ENCODE results near the gene UNC13B.

The UNC13B gene

GRCh38 chr9:35374436-35374835 lies 212.6 kb downstream of the UNC13B start:
- peaks cover 3% of the 10 kb centered on the region for H3K36me3 ChIP-seq (ENCODE audit: control insufficient read depth, insufficient read depth, low read length)
- no peaks in the 10 kb centered on the region for H3K27me3 ChIP-seq (ENCODE audit: control insufficient read depth, insufficient read depth, low read length)
- no peak overlapping the region for H3K9ac ChIP-seq (ENCODE audit: low read depth, low read length)
- H3K4me1 ChIP-seq (ENCODE audit: control insufficient read depth, insufficient read depth, low read length): no peaks in the 10 kb centered on the region
- no peaks in the 10 kb centered on the region for H3K9me3 ChIP-seq (ENCODE audit: control insufficient read depth, insufficient read depth, low read length)
- H3K4me3 ChIP-seq (ENCODE audit: low read depth, low read length): no peak overlapping the region

DNA sequence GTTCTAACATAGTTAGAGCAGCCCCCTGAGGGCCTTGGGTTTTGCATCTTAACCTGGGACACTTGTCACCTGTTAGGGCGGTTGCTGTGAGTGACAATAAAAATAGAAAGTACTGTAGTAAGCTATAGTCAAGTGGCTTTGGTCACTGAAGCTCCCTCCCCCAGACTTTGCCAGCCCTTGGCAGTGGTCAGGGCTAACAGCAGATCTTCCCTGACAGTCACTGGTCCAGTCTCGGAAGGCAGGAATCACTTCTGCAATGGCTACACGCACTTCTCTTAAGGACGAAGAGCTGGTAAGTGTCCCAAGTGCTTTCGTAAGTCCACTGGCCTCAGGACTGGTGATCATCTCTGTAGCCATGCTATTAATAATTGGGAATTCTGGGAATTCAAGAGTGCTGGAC lies 213.1 kb downstream of the UNC13B start:
- H3K9ac ChIP-seq (ENCODE audit: low read depth, low read length): no peak overlapping the region
- no peaks in the 10 kb centered on the region for H3K4me1 ChIP-seq (ENCODE audit: control insufficient read depth, insufficient read depth, low read length)
- peaks cover 3% of the 10 kb centered on the region for H3K36me3 ChIP-seq (ENCODE audit: control insufficient read depth, insufficient read depth, low read length)
- H3K9me3 ChIP-seq (ENCODE audit: control insufficient read depth, insufficient read depth, low read length): no peaks in the 10 kb centered on the region
- H3K4me3 ChIP-seq (ENCODE audit: low read depth, low read length): no peak overlapping the region
- no peaks in the 10 kb centered on the region for H3K27me3 ChIP-seq (ENCODE audit: control insufficient read depth, insufficient read depth, low read length)

DNA sequence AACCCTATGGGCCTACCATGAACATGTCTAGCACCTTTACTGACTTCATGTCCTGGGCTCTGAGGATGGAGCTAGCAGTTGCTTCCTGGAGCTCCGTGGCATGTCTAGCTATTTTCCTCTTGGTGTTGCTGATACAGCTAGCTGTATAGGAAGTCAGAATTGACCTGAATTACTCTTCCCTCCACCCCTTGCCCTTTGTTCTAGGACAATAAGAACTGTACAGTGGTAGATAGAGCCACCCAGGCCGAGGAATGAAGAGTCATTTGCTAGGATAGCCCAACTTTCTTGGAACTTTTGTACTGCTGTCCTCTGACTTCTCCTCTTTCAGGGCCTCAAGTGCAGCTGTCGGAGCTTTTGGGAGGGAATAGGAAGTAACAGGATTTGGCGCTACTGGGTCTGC lies 218.2 kb downstream of the UNC13B start:
- Histone ChIP-seq H3K9ac (ENCODE audit: low read depth, low read length) (no peak overlapping the region), H3K4me1 (ENCODE audit: control insufficient read depth, insufficient read depth, low read length) (no peaks in the 10 kb centered on the region), H3K27me3 (ENCODE audit: control insufficient read depth, insufficient read depth, low read length) (no peaks in the 10 kb centered on the region), H3K4me3 (ENCODE audit: low read depth, low read length) (no peak overlapping the region), H3K9me3 (ENCODE audit: control insufficient read depth, insufficient read depth, low read length) (no peaks in the 10 kb centered on the region), H3K36me3 (ENCODE audit: control insufficient read depth, insufficient read depth, low read length) (peaks cover 3% of the 10 kb centered on the region)

GRCh38 chr9:35380619-35381018 lies 218.8 kb downstream of the UNC13B start:
- Histone ChIP-seq H3K27me3 (ENCODE audit: control insufficient read depth, insufficient read depth, low read length) (no peaks in the 10 kb centered on the region), H3K9me3 (ENCODE audit: control insufficient read depth, insufficient read depth, low read length) (no peaks in the 10 kb centered on the region), H3K4me1 (ENCODE audit: control insufficient read depth, insufficient read depth, low read length) (no peaks in the 10 kb centered on the region), H3K36me3 (ENCODE audit: control insufficient read depth, insufficient read depth, low read length) (peaks cover 3% of the 10 kb centered on the region), H3K4me3 (ENCODE audit: low read depth, low read length) (no peak overlapping the region), H3K9ac (ENCODE audit: low read depth, low read length) (no peak overlapping the region)

GRCh38 chr9:35385042-35385441 lies 223.2 kb downstream of the UNC13B start:
- H3K4me1 ChIP-seq (ENCODE audit: control insufficient read depth, insufficient read depth, low read length): no peaks in the 10 kb centered on the region
- H3K36me3 ChIP-seq (ENCODE audit: control insufficient read depth, insufficient read depth, low read length): no peaks in the 10 kb centered on the region
- H3K4me3 ChIP-seq (ENCODE audit: low read depth, low read length): no peak overlapping the region
- H3K9me3 ChIP-seq (ENCODE audit: control insufficient read depth, insufficient read depth, low read length): no peaks in the 10 kb centered on the region
- H3K9ac ChIP-seq (ENCODE audit: low read depth, low read length): no peak overlapping the region
- H3K27me3 ChIP-seq (ENCODE audit: control insufficient read depth, insufficient read depth, low read length): no peaks in the 10 kb centered on the region

DNA sequence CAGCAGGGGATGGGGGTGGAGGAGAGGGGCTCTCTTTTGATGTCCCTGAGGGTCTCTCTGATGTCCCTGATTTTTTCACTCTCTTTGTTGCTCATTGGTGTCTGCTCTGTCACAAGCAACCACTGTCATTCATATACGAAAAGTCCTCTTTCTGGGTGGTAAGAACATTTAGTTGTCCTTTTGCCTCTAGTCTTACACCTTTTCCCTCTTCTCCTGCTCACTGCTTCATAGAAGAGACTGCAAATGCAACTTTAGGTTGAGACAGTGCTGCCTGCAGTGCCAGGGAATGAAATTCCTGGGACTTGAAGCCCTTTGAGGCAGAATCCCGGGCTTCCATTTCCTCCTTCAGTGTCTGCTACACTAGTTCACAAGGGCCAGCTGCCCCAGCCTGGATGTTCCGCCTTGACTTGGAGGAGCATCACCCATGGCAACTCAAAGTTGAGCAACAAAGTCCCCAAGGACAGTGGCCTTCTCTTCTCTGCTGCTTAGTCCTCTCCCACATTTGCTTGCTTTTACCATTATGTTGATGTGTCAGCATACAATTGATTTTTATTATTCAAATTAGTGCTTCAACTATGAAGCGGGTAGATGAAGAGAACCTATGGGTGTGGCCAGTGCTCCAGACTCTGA lies 233.4 kb downstream of the UNC13B start:
- no peaks in the 10 kb centered on the region for H3K9me3 ChIP-seq (ENCODE audit: control insufficient read depth, insufficient read depth, low read length)
- H3K36me3 ChIP-seq (ENCODE audit: control insufficient read depth, insufficient read depth, low read length): peaks cover 9% of the 10 kb centered on the region
- no peak overlapping the region for H3K9ac ChIP-seq (ENCODE audit: low read depth, low read length)

DNA sequence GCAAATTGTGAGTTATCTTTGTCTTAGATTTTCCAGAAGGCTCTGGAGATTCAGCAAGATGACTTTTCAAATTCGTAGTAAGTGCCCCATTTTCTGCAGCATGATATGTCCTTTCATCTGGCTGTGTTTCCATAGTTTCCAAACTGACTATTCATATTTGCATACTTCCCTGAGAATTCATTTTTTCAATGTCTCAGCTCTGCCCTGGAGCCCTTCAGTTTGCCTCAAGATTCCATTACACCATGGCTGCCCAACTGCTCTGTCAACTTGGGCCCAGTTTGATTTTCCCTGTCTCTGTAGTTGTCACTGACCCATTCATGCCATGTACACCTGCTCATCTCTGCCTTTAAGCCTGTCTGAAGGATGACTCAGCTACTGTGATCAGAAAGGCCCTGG lies 233.9 kb downstream of the UNC13B start:
- Histone ChIP-seq H3K9me3 (ENCODE audit: control insufficient read depth, insufficient read depth, low read length) (no peaks in the 10 kb centered on the region), H3K4me1 (ENCODE audit: control insufficient read depth, insufficient read depth, low read length) (no peaks in the 10 kb centered on the region), H3K9ac (ENCODE audit: low read depth, low read length) (no peak overlapping the region), H3K36me3 (ENCODE audit: control insufficient read depth, insufficient read depth, low read length) (peaks cover 9% of the 10 kb centered on the region), H3K27me3 (ENCODE audit: control insufficient read depth, insufficient read depth, low read length) (no peaks in the 10 kb centered on the region), H3K4me3 (ENCODE audit: low read depth, low read length) (no peak overlapping the region)

More for the DNA sequence above, 233.4 kb downstream of the UNC13B start:
- Histone ChIP-seq H3K27me3 (ENCODE audit: control insufficient read depth, insufficient read depth, low read length) (no peaks in the 10 kb centered on the region), H3K4me1 (ENCODE audit: control insufficient read depth, insufficient read depth, low read length) (no peaks in the 10 kb centered on the region), H3K4me3 (ENCODE audit: low read depth, low read length) (no peak overlapping the region)

- Histone ChIP-seq H3K36me3 (ENCODE audit: control insufficient read depth, insufficient read depth, low read length) (peaks cover 18% of the 10 kb centered on the region), H3K27me3 (ENCODE audit: control insufficient read depth, insufficient read depth, low read length) (no peaks in the 10 kb centered on the region), H3K4me3 (ENCODE audit: low read depth, low read length) (no peak overlapping the region)
Observed at GRCh38 chr9:35396560-35397215, 234.9 kb downstream of the UNC13B start.

GRCh38 chr9:35397216-35397698 lies 235.4 kb downstream of the UNC13B start:
- Histone ChIP-seq H3K36me3 (ENCODE audit: control insufficient read depth, insufficient read depth, low read length) (peaks cover 19% of the 10 kb centered on the region), H3K9ac (ENCODE audit: low read depth, low read length) (no peak overlapping the region), H3K4me1 (ENCODE audit: control insufficient read depth, insufficient read depth, low read length) (no peaks in the 10 kb centered on the region), H3K4me3 (ENCODE audit: low read depth, low read length) (no peak overlapping the region), H3K9me3 (ENCODE audit: control insufficient read depth, insufficient read depth, low read length) (no peaks in the 10 kb centered on the region), H3K27me3 (ENCODE audit: control insufficient read depth, insufficient read depth, low read length) (no peaks in the 10 kb centered on the region)

More at GRCh38 chr9:35396560-35397215, 234.9 kb downstream of the UNC13B start:
- H3K4me1 ChIP-seq (ENCODE audit: control insufficient read depth, insufficient read depth, low read length): no peaks in the 10 kb centered on the region
- no peak overlapping the region for H3K9ac ChIP-seq (ENCODE audit: low read depth, low read length)
- H3K9me3 ChIP-seq (ENCODE audit: control insufficient read depth, insufficient read depth, low read length): no peaks in the 10 kb centered on the region

GRCh38 chr9:35397923-35398322 lies 236.1 kb downstream of the UNC13B start:
- Histone ChIP-seq H3K9ac (ENCODE audit: low read depth, low read length) (no peak overlapping the region), H3K4me3 (ENCODE audit: low read depth, low read length) (no peak overlapping the region)

DNA sequence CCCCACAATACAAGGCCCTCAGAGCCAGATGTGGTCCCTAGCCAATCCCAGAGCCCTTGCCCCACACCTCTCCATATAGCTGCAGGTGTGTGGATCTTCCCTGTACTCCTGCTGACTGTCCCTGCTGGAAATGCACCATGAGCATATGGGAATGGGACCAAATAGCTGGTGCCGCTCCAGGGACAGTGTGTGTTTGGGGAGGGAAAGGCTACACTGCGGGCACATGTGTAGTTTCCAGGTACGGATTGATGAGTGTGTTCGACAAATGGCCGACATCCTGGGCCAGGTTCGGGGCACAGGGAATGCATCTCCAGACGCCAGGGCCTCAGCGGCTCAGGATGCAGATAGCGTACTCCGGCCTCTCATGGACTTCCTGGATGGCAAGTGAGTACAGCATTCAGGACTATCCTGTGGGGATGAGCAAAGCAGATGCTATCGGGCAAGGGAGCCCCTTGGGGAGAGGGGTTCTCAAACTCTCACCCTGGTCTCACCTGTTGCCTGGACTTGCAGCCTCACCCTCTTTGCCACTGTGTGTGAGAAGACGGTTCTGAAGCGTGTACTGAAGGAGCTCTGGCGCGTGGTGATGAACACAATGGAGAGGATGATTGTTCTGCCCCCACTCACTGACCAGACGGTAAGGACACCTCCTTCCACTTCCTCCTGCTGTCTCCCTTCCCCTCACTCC lies 237.0 kb downstream of the UNC13B start:
- Histone ChIP-seq H3K36me3 (ENCODE audit: control insufficient read depth, insufficient read depth, low read length) (peaks cover 22% of the 10 kb centered on the region), H3K9me3 (ENCODE audit: control insufficient read depth, insufficient read depth, low read length) (no peaks in the 10 kb centered on the region)

More at GRCh38 chr9:35397923-35398322, 236.1 kb downstream of the UNC13B start:
- Histone ChIP-seq H3K36me3 (ENCODE audit: control insufficient read depth, insufficient read depth, low read length) (peaks cover 19% of the 10 kb centered on the region), H3K27me3 (ENCODE audit: control insufficient read depth, insufficient read depth, low read length) (no peaks in the 10 kb centered on the region), H3K9me3 (ENCODE audit: control insufficient read depth, insufficient read depth, low read length) (no peaks in the 10 kb centered on the region), H3K4me1 (ENCODE audit: control insufficient read depth, insufficient read depth, low read length) (no peaks in the 10 kb centered on the region)

GRCh38 chr9:35404865-35405264 lies 243.1 kb downstream of the UNC13B start:
- H3K9me3 ChIP-seq (ENCODE audit: control insufficient read depth, insufficient read depth, low read length): no peaks in the 10 kb centered on the region
- H3K36me3 ChIP-seq (ENCODE audit: control insufficient read depth, insufficient read depth, low read length): peaks cover 16% of the 10 kb centered on the region
- no peak overlapping the region for H3K9ac ChIP-seq (ENCODE audit: low read depth, low read length)

More for the DNA sequence above, 237.0 kb downstream of the UNC13B start:
- Histone ChIP-seq H3K4me3 (ENCODE audit: low read depth, low read length) (no peak overlapping the region), H3K9ac (ENCODE audit: low read depth, low read length) (no peak overlapping the region), H3K4me1 (ENCODE audit: control insufficient read depth, insufficient read depth, low read length) (no peaks in the 10 kb centered on the region), H3K27me3 (ENCODE audit: control insufficient read depth, insufficient read depth, low read length) (no peaks in the 10 kb centered on the region)

More at GRCh38 chr9:35404865-35405264, 243.1 kb downstream of the UNC13B start:
- Histone ChIP-seq H3K27me3 (ENCODE audit: control insufficient read depth, insufficient read depth, low read length) (no peaks in the 10 kb centered on the region), H3K4me1 (ENCODE audit: control insufficient read depth, insufficient read depth, low read length) (no peaks in the 10 kb centered on the region), H3K4me3 (ENCODE audit: low read depth, low read length) (no peak overlapping the region)
